GM19438 (cell line): Measurements from ENCODE around the gene BRME1.

Experiments
- ATAC-seq: cut with Tn5 transposase; IDR thresholded peaks from one replicate; pipeline ENCODE4 v1.9.1; 2021; ENCODE audit warnings: low read depth; ENCODE audit not compliant: unreplicated experiment

BRME1 gene

GRCh38 chr19:13905634-13906520 lies at the start of gene BRME1, which contains the start of gene CC2D1A:
Gene BRME1 (minus strand): TSS chr19:13906117. CDS start chr19:13904892, 1,225 bp downstream.
Gene CC2D1A (plus strand): TSS chr19:13906201. CDS start chr19:13906442, 241 bp downstream.
- ATAC-seq: peak; percentile 89

GRCh38 chr19:13954185-13954584 lies 48.3 kb upstream of the BRME1 start:
- no peak for ATAC-seq

GRCh38 chr19:13952931-13953531 lies 47.1 kb upstream of the BRME1 start:
- ATAC-seq: no peak

- peak; percentile 95 for ATAC-seq
These were observed 46.4 kb upstream of the BRME1 start, which contains the start of gene DCAF15 for GRCh38 chr19:13952154-13952930. Gene DCAF15 (plus strand): TSS chr19:13952509. CDS start chr19:13952513, 4 bp downstream.

- no peak for ATAC-seq
These were observed 45.9 kb upstream of the BRME1 start for GRCh38 chr19:13951799-13952153.

GRCh38 chr19:13951043-13951442 lies 45.1 kb upstream of the BRME1 start:
- no peak for ATAC-seq

- no peak for ATAC-seq
These were observed 40.5 kb upstream of the BRME1 start for GRCh38 chr19:13946414-13946813.

- no peak for ATAC-seq
These were observed 36.2 kb upstream of the BRME1 start for GRCh38 chr19:13942023-13942684.

GRCh38 chr19:13938301-13939064 lies 32.6 kb upstream of the BRME1 start, which contains the start of gene PODNL1:
Gene PODNL1 (minus strand): TSS chr19:13938417. CDS start chr19:13938181, 236 bp downstream.
- no peak for ATAC-seq

- ATAC-seq: no peak
These were observed 31.8 kb upstream of the BRME1 start for GRCh38 chr19:13937479-13938300.

GRCh38 chr19:13935765-13936510 lies 30.0 kb upstream of the BRME1 start:
- ATAC-seq: no peak

GRCh38 chr19:13934785-13935109 lies 28.8 kb upstream of the BRME1 start:
- no peak for ATAC-seq

GRCh38 chr19:13932911-13933393 lies 27.0 kb upstream of the BRME1 start:
- no peak for ATAC-seq

GRCh38 chr19:13932149-13932637 lies 26.3 kb upstream of the BRME1 start:
- no peak for ATAC-seq

- ATAC-seq: no peak
These were observed 25.7 kb upstream of the BRME1 start for GRCh38 chr19:13931391-13932148.

GRCh38 chr19:13930402-13930801 lies 24.5 kb upstream of the BRME1 start:
- ATAC-seq: no peak

- no peak for ATAC-seq
These were observed 24.0 kb upstream of the BRME1 start for GRCh38 chr19:13929956-13930355.
